GM23338 (cell line): ENCODE data around the gene WDHD1. TPM values are rescaled to one million over a fixed set of nuclear protein-coding genes. Genes with fewer than 3 reads are reported as not detected.

Experiments used
- ATAC-seq: fragments of 200-7000 bp; cut with Tn5 transposase; 3 replicates; pipeline ENCODE4 v1.9.1; 2020
- DNase-seq: peaks from one replicate; pipeline ENCODE4 v3.0.0-alpha.2; 2015; ENCODE audit warnings: low spot score
- H2AFZ ChIP-seq: fragments of 200-600 bp; sonication (generic); 2 replicates; pipeline ENCODE4 v1.8.0; 2016; ENCODE audit warnings: antibody characterized with exemption, mild to moderate bottlenecking, moderate library complexity
- H3F3A ChIP-seq: fragments of 200-600 bp; sonication (generic); replicated peaks from 2 replicates; pipeline ENCODE4 v1.8.0; 2017; ENCODE audit warnings: antibody characterized with exemption, mixed run types, low read depth
- H3K27ac ChIP-seq: fragments of 200-600 bp; sonication (generic); 2 replicates; pipeline ENCODE4 v1.6.1; 2016; ENCODE audit warnings: low read depth
- H3K27me3 ChIP-seq: fragments of 200-600 bp; sonication (generic); 2 replicates; pipeline ENCODE4 v1.8.0; 2016; ENCODE audit warnings: mild to moderate bottlenecking, mixed run types, moderate library complexity; ENCODE audit not compliant: insufficient read depth
- H3K36me3 ChIP-seq: fragments of 200-600 bp; sonication (generic); 2 replicates; pipeline ENCODE4 v1.8.0; 2016; ENCODE audit warnings: mild to moderate bottlenecking; ENCODE audit not compliant: insufficient read depth
- H3K4me1 ChIP-seq: fragments of 200-600 bp; sonication (generic); 2 replicates; pipeline ENCODE4 v1.8.0; 2016; ENCODE audit warnings: mild to moderate bottlenecking, moderate library complexity; ENCODE audit not compliant: insufficient read depth
- H3K4me2 ChIP-seq: fragments of 200-600 bp; sonication (generic); 2 replicates; pipeline ENCODE4 v1.7.1; 2017; ENCODE audit warnings: mixed run types
- H3K4me3 ChIP-seq: fragments of 200-600 bp; sonication (generic); 2 replicates; pipeline ENCODE4 v1.6.1; 2016; ENCODE audit warnings: mixed run types
- H3K79me2 ChIP-seq: fragments of 200-600 bp; sonication (generic); replicated peaks from 2 replicates; pipeline ENCODE4 v1.8.0; 2017; ENCODE audit warnings: mild to moderate bottlenecking; ENCODE audit not compliant: insufficient read depth
- H3K9me2 ChIP-seq: fragments of 200-600 bp; sonication (generic); 2 replicates; pipeline ENCODE4 v1.8.0; 2017; ENCODE audit not compliant: insufficient read depth
- H4K20me1 ChIP-seq: fragments of 200-600 bp; sonication (generic); replicated peaks from 2 replicates; pipeline ENCODE4 v1.8.0; 2017; ENCODE audit warnings: mild to moderate bottlenecking; ENCODE audit not compliant: insufficient read depth
- H3K27ac Mint-ChIP-seq: 2 replicates; pipeline ENCODE4 v1.8.0; 2020; ENCODE audit warnings: inconsistent platforms, mild to moderate bottlenecking, moderate library complexity, mixed read lengths
- H3K27me3 Mint-ChIP-seq: 3 replicates; pipeline ENCODE4 v1.8.0; 2022; ENCODE audit warnings: low read depth, mild to moderate bottlenecking, moderate library complexity, mixed read lengths, inconsistent platforms; ENCODE audit not compliant: insufficient read depth, poor library complexity
- H3K36me3 Mint-ChIP-seq: 3 replicates; pipeline ENCODE4 v1.8.0; 2021; ENCODE audit warnings: low read depth, mild to moderate bottlenecking, inconsistent platforms, moderate library complexity, mixed read lengths
- H3K4me1 Mint-ChIP-seq: 3 replicates; pipeline ENCODE4 v1.8.0; 2020; ENCODE audit warnings: mild to moderate bottlenecking, inconsistent platforms, mixed read lengths
- H3K4me3 Mint-ChIP-seq: 3 replicates; pipeline ENCODE4 v1.8.0; 2021; ENCODE audit warnings: moderate library complexity, mild to moderate bottlenecking, inconsistent platforms, mixed read lengths
- H3K9me3 Mint-ChIP-seq: 3 replicates; pipeline ENCODE4 v1.8.0; 2020; ENCODE audit warnings: moderate library complexity, mild to moderate bottlenecking, inconsistent platforms, mixed read lengths
- CREB1 ChIP-seq: fragments of 250-450 bp; sonication (Bioruptor Pico); IDR thresholded peaks from 2 replicates; pipeline ENCODE4 v1.5.0; 2020; ENCODE audit warnings: low read depth, mild to moderate bottlenecking, moderate library complexity
- EZH2phosphoT487 ChIP-seq: fragments of 200-600 bp; sonication (generic); IDR thresholded peaks from one replicate; pipeline ENCODE4 v1.8.1; 2018; ENCODE audit warnings: antibody characterized with exemption; ENCODE audit not compliant: unreplicated experiment
- ZNF114 ChIP-seq: fragments of 250-450 bp; sonication (Bioruptor Pico); IDR thresholded peaks from 2 replicates; pipeline ENCODE4 v1.5.0; 2020; ENCODE audit warnings: mild to moderate bottlenecking, moderate library complexity
- ZNF331 ChIP-seq: fragments of 250-450 bp; sonication (Bioruptor Pico); IDR thresholded peaks from 2 replicates; pipeline ENCODE4 v1.5.0; 2020; ENCODE audit warnings: low read depth, mild to moderate bottlenecking, moderate library complexity
- ZNF462 ChIP-seq: fragments of 250-450 bp; sonication (Bioruptor Pico); IDR thresholded peaks from 2 replicates; pipeline ENCODE4 v1.5.0; 2020; ENCODE audit warnings: mild to moderate bottlenecking, moderate library complexity
- polyA plus RNA-seq: library from polyadenylated mRNA; unstranded; fragments of >200 nt; fragmentation: Nextera tagmentation; extraction: Ambion mirVana; gene quantifications from 2 replicates; pipeline ENCODE4 v1.2.1, GENCODE V29; 2016
- total RNA-seq: library from RNA; depleted of rRNA; stranded (reverse); fragments of >200 nt; shearing (Covaris generic); gene quantifications from 2 replicates; pipeline ENCODE4 v1.2.3, GENCODE V29; 2014

WDHD1 gene
- total and polyA plus RNA-seq, 2 experiments from 2014 or later = 48.8 to 65.4 TPM

- H2AFZ ChIP-seq = no peak overlapping the region
- Mint-ChIP-seq H3K9me3 (no peaks in the 10 kb centered on the region), H3K4me1 (peaks cover 26% of the 10 kb centered on the region), H3K36me3 (peaks cover 36% of the 10 kb centered on the region; the same call in 2 of the 3 replicates), H3K4me3 (peak overlapping the region; percentile 88), H3K27me3 (no peaks in the 10 kb centered on the region), H3K27ac (peak overlapping the region; percentile 100)
- H3K36me3 ChIP-seq = no peaks in the 10 kb centered on the region
- ATAC-seq (peak; percentile 2; the same call in 2 of the 3 replicates), DNase-seq (peak; percentile 39)
- H3K9me2 ChIP-seq = no peaks in the 10 kb centered on the region
- H3K4me2 ChIP-seq = peak overlapping the region; percentile 83
- TF ChIP-seq CREB1 (CRISPR knock-in tag) (no peak), ZNF114 (CRISPR knock-in tag) (no peak), ZNF462 (CRISPR knock-in tag) (no peak), ZNF331 (CRISPR knock-in tag) (no peak), EZH2phosphoT487 (no peak)
- peak overlapping the region; percentile 86 for H3K4me3 ChIP-seq
- peak overlapping the region; percentile 95 for H3K27ac ChIP-seq
- H3K79me2 ChIP-seq = peaks cover 54% of the 10 kb centered on the region
- peaks cover 4% of the 10 kb centered on the region; the same call in 1 of the 2 replicates for H3F3A ChIP-seq
- peaks cover 25% of the 10 kb centered on the region for H4K20me1 ChIP-seq
- no peaks in the 10 kb centered on the region for H3K27me3 ChIP-seq
- H3K4me1 ChIP-seq = peaks cover 17% of the 10 kb centered on the region
These were observed 25.5 kb upstream of the WDHD1 start for GRCh38 chr14:55052269-55052930.
